C4-2B (cell line): ENCODE data around the gene EMILIN2.
"Not testable (repeated sequence)": the region's sequence is repeated elsewhere in the genome, so short reads cannot be mapped to it uniquely, and the experiment has no call there.

Experiments used
- CTCF ChIP-seq: fragments of 450-650 bp; conservative IDR thresholded peaks from 2 replicates; pipeline ENCODE4 v1.5.1; 2017; ENCODE audit warnings: mild to moderate bottlenecking
- ZFX ChIP-seq: fragments of 450-650 bp; IDR thresholded peaks from 2 replicates; pipeline ENCODE4 v1.6.1; 2017

GRCh38 chr18:2837290-2837689, 9.5 kb upstream of the EMILIN2 start:
- TF ChIP-seq CTCF, ZFX: not testable (repeated sequence)
